ENCODE measurements around the gene HNMT.

- no peak for TF ChIP-seq CTCF (IDR thresholded peaks at IDR 0.05)
- no peak for TF ChIP-seq POLR2A (IDR thresholded peaks at IDR 0.05)
Observed at GRCh38 chr2:138012082-138012481, 47.8 kb downstream of the HNMT start.

Data from ovary (tissue), 3 donors.